ENCODE data around the gene IL31. TPM values are rescaled to one million over a fixed set of nuclear protein-coding genes. Genes with fewer than 3 reads are reported as not detected.

IL31 gene
- total and polyA plus RNA-seq, 8 donors = not detected

DNA sequence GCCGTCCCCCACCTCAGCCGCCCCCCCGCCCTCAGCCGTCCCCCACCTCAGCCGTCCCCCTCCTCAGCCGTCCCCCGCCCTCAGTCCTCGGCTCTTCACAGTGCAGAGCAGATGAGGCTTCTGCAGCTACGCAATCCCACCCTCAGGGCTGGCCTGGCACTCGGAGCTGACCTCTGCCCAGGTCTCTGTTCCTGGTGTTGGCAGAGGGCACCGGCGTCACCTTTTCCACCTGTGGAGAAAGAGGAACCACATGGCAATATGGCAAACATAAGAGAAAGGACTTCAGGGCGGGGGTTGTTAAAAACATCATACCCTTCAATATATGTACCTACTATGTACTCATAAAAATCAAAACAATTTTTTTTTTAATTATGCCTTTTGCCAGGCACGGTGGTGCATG lies 49.7 kb downstream of the IL31 start:
- 74 to 78% methylated on average over 11 of the region's 14 CpGs for WGBS, 2 donors
- peaks cover 0 to 9% (median 4%) of the 10 kb centered on the region in 3 donors for H3K4me1 ChIP-seq
- ATAC-seq = no peak
- H3K27me3 ChIP-seq = no peaks in the 10 kb centered on the region
- intact Hi-C loops (cut with DNase I) = loop anchor here in 2 of 3 donors (5.0 kb wide), 2 partner anchors 67 to 72 kb away; no protein-coding TSS in a partner anchor
- peaks cover 2 to 21% (median 14%) of the 10 kb centered on the region in 3 donors for H3K36me3 ChIP-seq
- no peak overlapping the region for H3K27ac ChIP-seq
- no peak for FAIRE-seq
- peak in 2 of 6 donors; percentile 57 to 62 for DNase-seq
- no peaks in the 10 kb centered on the region for H3K9me3 ChIP-seq
- no peak overlapping the region for H3K4me3 ChIP-seq
- TF ChIP-seq, protein P1, sequence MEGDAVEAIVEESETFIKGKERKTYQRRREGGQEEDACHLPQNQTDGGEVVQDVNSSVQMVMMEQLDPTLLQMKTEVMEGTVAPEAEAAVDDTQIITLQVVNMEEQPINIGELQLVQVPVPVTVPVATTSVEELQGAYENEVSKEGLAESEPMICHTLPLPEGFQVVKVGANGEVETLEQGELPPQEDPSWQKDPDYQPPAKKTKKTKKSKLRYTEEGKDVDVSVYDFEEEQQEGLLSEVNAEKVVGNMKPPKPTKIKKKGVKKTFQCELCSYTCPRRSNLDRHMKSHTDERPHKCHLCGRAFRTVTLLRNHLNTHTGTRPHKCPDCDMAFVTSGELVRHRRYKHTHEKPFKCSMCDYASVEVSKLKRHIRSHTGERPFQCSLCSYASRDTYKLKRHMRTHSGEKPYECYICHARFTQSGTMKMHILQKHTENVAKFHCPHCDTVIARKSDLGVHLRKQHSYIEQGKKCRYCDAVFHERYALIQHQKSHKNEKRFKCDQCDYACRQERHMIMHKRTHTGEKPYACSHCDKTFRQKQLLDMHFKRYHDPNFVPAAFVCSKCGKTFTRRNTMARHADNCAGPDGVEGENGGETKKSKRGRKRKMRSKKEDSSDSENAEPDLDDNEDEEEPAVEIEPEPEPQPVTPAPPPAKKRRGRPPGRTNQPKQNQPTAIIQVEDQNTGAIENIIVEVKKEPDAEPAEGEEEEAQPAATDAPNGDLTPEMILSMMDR (IDR thresholded peaks at IDR 0.05) = no peak

DNA sequence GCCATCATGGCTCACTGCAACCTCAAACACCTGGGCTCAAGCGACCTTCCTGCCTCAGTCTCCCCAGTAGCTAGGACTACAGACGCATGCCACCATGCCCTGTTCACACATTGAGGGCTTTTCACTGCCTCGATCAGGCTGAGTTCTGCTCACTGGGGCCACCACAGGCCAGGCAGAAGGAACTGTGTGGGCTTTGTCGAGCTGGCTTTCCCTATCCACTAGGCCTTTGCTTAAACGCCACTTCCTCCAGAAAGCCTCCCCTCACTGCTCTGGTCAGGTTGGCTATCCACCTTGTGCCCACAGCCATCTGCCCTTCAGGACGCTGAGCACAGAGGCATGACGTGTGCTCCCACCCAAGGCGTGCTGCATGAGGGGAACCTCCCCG lies 50.3 kb downstream of the IL31 start:
- TF ChIP-seq, protein P1 (IDR thresholded peaks at IDR 0.05) = no peak
- 72 to 79% methylated on average over 9 of the region's 9 CpGs for WGBS, 2 donors
- DNase-seq (peak in 2 of 6 donors; percentile 41 to 44), FAIRE-seq (no peak), ATAC-seq (peak in 2 of 4 donors; percentile 2 to 6)
- Histone ChIP-seq H3K9me3 (no peaks in the 10 kb centered on the region), H3K27ac (no peak overlapping the region), H3K27me3 (no peaks in the 10 kb centered on the region), H3K36me3 (peaks cover 2 to 14% (median 8%) of the 10 kb centered on the region in 3 donors), H3K4me3 (no peak overlapping the region), H3K4me1 (peaks cover 0 to 9% (median 4%) of the 10 kb centered on the region in 3 donors)
- intact Hi-C loops (cut with DNase I) = loop anchor here in 2 of 3 donors (5.0 kb wide), 2 partner anchors 66 to 71 kb away; no protein-coding TSS in a partner anchor

DNA sequence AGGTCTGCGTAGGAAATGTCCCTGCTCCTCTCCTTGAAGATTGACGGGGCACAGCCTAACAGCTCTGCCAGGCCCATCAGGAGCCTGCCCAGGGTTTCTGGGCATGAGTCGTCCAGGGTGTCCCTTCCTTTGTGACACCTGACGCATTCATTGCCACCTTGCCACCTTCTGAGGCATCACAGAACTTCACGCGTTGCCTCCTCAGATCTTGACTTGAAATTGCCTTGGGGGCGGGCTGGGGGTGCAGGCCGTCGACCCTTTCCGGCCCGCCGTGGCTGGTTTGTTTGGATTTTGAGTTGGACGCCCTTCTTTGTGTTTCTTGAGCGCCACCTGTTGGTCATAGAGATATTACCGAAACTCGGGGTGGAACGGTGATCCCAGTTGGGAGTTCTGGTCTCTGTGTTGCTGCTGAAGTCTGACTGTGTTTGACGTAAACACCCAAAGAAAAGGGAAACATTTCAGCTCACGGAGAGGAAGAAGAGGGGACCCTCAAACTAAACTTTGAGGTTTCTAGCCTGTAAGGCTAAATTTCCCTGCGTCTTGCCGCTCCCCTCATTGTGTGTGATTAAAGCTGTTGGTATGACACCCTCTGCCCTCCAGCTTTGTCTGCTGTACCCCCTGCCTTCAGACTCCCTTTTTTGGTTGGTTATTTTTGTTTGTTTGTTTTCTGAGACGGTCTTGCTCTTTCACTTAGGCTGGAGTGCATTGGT lies 50.8 kb downstream of the IL31 start:
- FAIRE-seq = no peak
- Histone ChIP-seq H3K27me3 (no peaks in the 10 kb centered on the region), H3K4me1 (peaks cover 0 to 9% (median 4%) of the 10 kb centered on the region in 3 donors), H3K36me3 (peaks cover 2 to 9% (median 4%) of the 10 kb centered on the region in 3 donors), H3K27ac (peak overlapping the region in 2 of 4 donors; percentile 29 to 44), H3K4me3 (no peak overlapping the region), H3K9me3 (no peaks in the 10 kb centered on the region)
- TF ChIP-seq, protein P1 (IDR thresholded peaks at IDR 0.05) = peak; percentile 36 to 66 (median 54)
- ATAC-seq = peak; percentile 55 to 80 (median 76)
- intact Hi-C loops (cut with DNase I) = loop anchor here in 2 of 3 donors (5.0 kb wide), 2 partner anchors 66 to 71 kb away; no protein-coding TSS in a partner anchor
- DNase-seq = peak; percentile 58 to 78 (median 64)
- WGBS, 2 donors = 14 to 15% methylated on average over 22 of the region's 22 CpGs

Other genes starting within 250 kb of the IL31 start
- 10 to 100 TPM in 3 of 6 donors, 1 to 10 TPM in 3; 8.3 to 13.4 (median 10.5) TPM for gene BCL7A, start 152.3 kb downstream of the IL31 start, total RNA-seq
- 1 to 10 TPM; 6.9 to 8.3 TPM for gene BCL7A, start 152.3 kb downstream of the IL31 start, polyA plus RNA-seq
- gene MLXIP, start 95.5 kb downstream of the IL31 start, total RNA-seq = 10 to 100 TPM; 44.0 to 78.0 (median 55.5) TPM
- gene MLXIP, start 95.5 kb downstream of the IL31 start, polyA plus RNA-seq = 10 to 100 TPM; 35.4 to 90.1 TPM
- gene LRRC43, start 8.9 kb upstream of the IL31 start, total RNA-seq = 1 to 10 TPM in 1 of 6 donors, under 1 TPM in 5; 0.12 to 1.3 (median 0.47) TPM
- gene LRRC43, start 8.9 kb upstream of the IL31 start, polyA plus RNA-seq = 1 to 10 TPM in 1 of 2 donors, under 1 TPM in 1; 0.57 to 1.6 TPM
- gene B3GNT4, start 29.5 kb upstream of the IL31 start, total RNA-seq = under 1 TPM in 4 of 6 donors, not detected in 2; 0.06 to 0.28 (median 0.12) TPM
- gene B3GNT4, start 29.5 kb upstream of the IL31 start, polyA plus RNA-seq = under 1 TPM; 0.34 to 0.61 TPM
- 10 to 100 TPM; 13.2 to 20.6 (median 18.0) TPM for gene DIABLO, start 51.8 kb upstream of the IL31 start, total RNA-seq
- gene DIABLO, start 51.8 kb upstream of the IL31 start, polyA plus RNA-seq = 10 to 100 TPM; 18.4 to 42.1 TPM
- gene VPS33A, start 92.3 kb upstream of the IL31 start, total RNA-seq = 10 to 100 TPM in 1 of 6 donors, 1 to 10 TPM in 5; 4.5 to 12.0 (median 6.6) TPM
- 1 to 10 TPM; 4.2 to 7.6 TPM for gene VPS33A, start 92.3 kb upstream of the IL31 start, polyA plus RNA-seq
- 10 to 100 TPM; 29.6 to 43.9 (median 35.3) TPM for gene CLIP1, start 248.4 kb upstream of the IL31 start, total RNA-seq
- 10 to 100 TPM; 17.1 to 19.8 TPM for gene CLIP1, start 248.4 kb upstream of the IL31 start, polyA plus RNA-seq

All from pancreas (tissue), 10 donors.